Measurements from ENCODE around the gene SYNGR4. TPM values are rescaled to one million over a fixed set of nuclear protein-coding genes. Genes with fewer than 3 reads are reported as not detected.
"Not testable (repeated sequence)": the region's sequence is repeated elsewhere in the genome, so short reads cannot be mapped to it uniquely, and the experiment has no call there.

SYNGR4 gene
- total and polyA plus RNA-seq, 11 donors = not detected

GRCh38 chr19:48391100-48392005 is 27.2 kb downstream of the SYNGR4 start, which contains the start of gene KDELR1:
TSS of gene KDELR1 (minus strand) at chr19:48391551. CDS start at chr19:48391358, 193 bp downstream.
- DNase-seq (peak; percentile 78 to 92 (median 80)), ATAC-seq (peak; percentile 89 to 96 (median 93))
- 4 to 5% (median 4%) methylated on average over 28 to 42 of the region's 42 CpGs for WGBS, 4 donors
- Histone ChIP-seq H3K27ac (peak within 1 kb of the TSS; percentile 67 to 97 (median 87)), H3K9me3 (no peaks in the 10 kb centered on the region), H3K4me3 (peak within 1 kb of the TSS; percentile 77 to 99 (median 90)), H3K4me1 (peaks cover 0 to 28% (median 11%) of the 10 kb centered on the region in 12 donors), H3K27me3 (peaks cover 15 to 43% (median 35%) of the 10 kb centered on the region in 9 donors), H3K36me3 (peaks cover 0 to 33% (median 31%) of the 10 kb centered on the region in 9 donors)
- TF ChIP-seq CTCF (IDR thresholded peaks at IDR 0.05) (peak; percentile 85 to 97 (median 91)), POLR2A (IDR thresholded peaks at IDR 0.05) (peak in 1 of 2 donors; percentile 61)
- intact Hi-C loops (cut with DNase I) = loop anchor here in 4 of 10 donors (2.0 to 10.0 kb wide), 8 partner anchors 27 to 196 kb away; partner anchors contain the start of genes GRWD1 (in 2 of the 4) and SYNGR4 (in 1 of the 4)

- Histone ChIP-seq H3K27me3 (peaks cover 19 to 49% (median 41%) of the 10 kb centered on the region in 9 donors), H3K4me1 (peaks cover 0 to 28% (median 12%) of the 10 kb centered on the region in 12 donors), H3K36me3 (peaks cover 0 to 27% (median 25%) of the 10 kb centered on the region in 9 donors)
- DNase-seq, ATAC-seq, H3K9me3 ChIP-seq, H3K27ac ChIP-seq, H3K4me3 ChIP-seq: not testable (repeated sequence)
- intact Hi-C loops (cut with DNase I) = loop anchor here in 3 of 10 donors (5.0 to 10.0 kb wide), 5 partner anchors 55 to 195 kb away; partner anchors contain the start of gene GRWD1 (in 1 of the 3)
- 60 to 88% (median 75%) methylated on average over 1 of the region's 1 CpG; no CpG with 5 or more reads in 1 of the 4 donors for WGBS, 4 donors
These were observed 27.8 kb downstream of the SYNGR4 start for GRCh38 chr19:48392006-48392344.

- intact Hi-C loops (cut with DNase I) = loop anchor here in 3 of 10 donors (5.0 to 10.0 kb wide), 5 partner anchors 54 to 194 kb away; partner anchors contain the start of gene GRWD1 (in 1 of the 3)
- Histone ChIP-seq H3K27ac (no peak overlapping the region), H3K9me3 (no peaks in the 10 kb centered on the region), H3K36me3 (peaks cover 0 to 16% (median 14%) of the 10 kb centered on the region in 9 donors), H3K27me3 (peaks cover 24 to 59% (median 49%) of the 10 kb centered on the region in 9 donors), H3K4me3 (no peak overlapping the region), H3K4me1 (peaks cover 0 to 30% (median 15%) of the 10 kb centered on the region in 12 donors)
- ATAC-seq (no peak), DNase-seq (no peak)
- no peak for TF ChIP-seq CTCF (IDR thresholded peaks at IDR 0.05)
- 78 to 87% (median 83%) methylated on average over 14 to 15 of the region's 15 CpGs for WGBS, 4 donors
These were observed 28.8 kb downstream of the SYNGR4 start for GRCh38 chr19:48392860-48393558.

DNA sequence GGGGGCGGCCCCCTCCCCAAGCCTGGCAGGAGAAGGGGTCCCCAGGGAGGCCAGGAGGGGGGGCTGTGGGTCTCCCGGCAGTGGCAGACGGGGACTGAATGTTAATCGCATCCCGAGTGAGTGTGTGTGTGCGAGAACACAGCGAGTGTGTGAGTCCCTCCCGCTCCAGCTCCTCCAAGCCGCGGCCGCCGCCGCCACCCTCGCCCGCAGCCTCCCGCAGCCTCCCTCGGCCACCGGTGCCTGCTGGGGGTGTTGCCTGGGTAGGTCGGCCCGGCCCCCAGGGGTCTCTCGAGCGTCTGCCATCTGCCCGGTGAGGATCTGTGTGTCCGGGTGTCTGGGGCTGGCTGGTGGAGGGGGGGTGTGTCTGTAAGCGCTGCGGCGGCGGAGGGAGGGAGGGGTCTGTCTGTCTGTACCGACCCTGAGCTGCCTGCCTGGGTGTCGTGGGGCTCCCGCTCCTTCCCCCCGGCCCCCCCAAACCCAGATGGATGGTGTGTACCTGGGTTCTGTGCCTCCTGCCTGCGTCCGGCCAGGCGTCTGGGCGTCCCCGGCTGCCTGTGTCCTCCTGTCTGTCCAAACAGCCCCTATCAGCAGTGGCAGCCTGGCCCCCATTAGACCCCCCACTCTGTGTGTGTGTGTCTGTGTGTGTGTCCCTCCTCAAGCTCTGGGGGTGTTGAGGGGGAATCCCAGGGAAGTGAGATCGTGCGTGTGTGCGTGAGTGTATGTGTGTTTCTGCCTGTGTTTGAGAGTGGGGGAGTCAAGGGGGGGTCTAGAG is 29.6 kb downstream of the SYNGR4 start, which contains the start of gene GRIN2D:
Gene GRIN2D, plus strand, starts transcription at position 110 of the 772 bp plus-strand sequence. CDS start 4,725 bp downstream, outside the sequence.
- no peak for ATAC-seq
- H3K4me1 ChIP-seq = peaks cover 0 to 37% (median 16%) of the 10 kb centered on the region in 12 donors
- peak within 1 kb of the TSS in 2 of 12 donors; percentile 5 to 19 for H3K4me3 ChIP-seq
- 1 to 4% (median 2%) methylated on average over 16 to 40 of the region's 40 CpGs for WGBS, 4 donors
- no peaks in the 10 kb centered on the region for H3K9me3 ChIP-seq
- no peak for DNase-seq
- no peak within 1 kb of the TSS for H3K27ac ChIP-seq
- peaks cover 24 to 65% (median 51%) of the 10 kb centered on the region in 9 donors for H3K27me3 ChIP-seq
- intact Hi-C loops (cut with DNase I) = loop anchor here in 3 of 10 donors (5.0 to 10.0 kb wide), 5 partner anchors 54 to 194 kb away; partner anchors contain the start of gene GRWD1 (in 1 of the 3)
- H3K36me3 ChIP-seq = peaks cover 0 to 9% (median 7%) of the 10 kb centered on the region in 9 donors
- TF ChIP-seq CTCF (IDR thresholded peaks at IDR 0.05) = no peak
- no peak for TF ChIP-seq POLR2A (IDR thresholded peaks at IDR 0.05)

Data from heart left ventricle (tissue), 16 donors.